Transverse colon (tissue), 4 donors: ENCODE measurements around the gene TRAPPC2L.

Experiments
- CTCF ChIP-seq, 5 experiments: fragments of 200-600 bp in 3 of 5; fragments of 450-650 bp in 2 of 5; sonication (generic) in 3 of 5; IDR thresholded peaks; 1 replicate in 2 of 5; 2 replicates in 3 of 5; pipeline ENCODE4 v1.5.1; 2016 to 2017; ENCODE audit warnings: antibody characterized with exemption in 5 of 5, inconsistent platforms in 3 of 5, mild to moderate bottlenecking in 2 of 5, moderate library complexity in 1 of 5
- EP300 ChIP-seq: sonication (generic); formaldehyde crosslinking; IDR thresholded peaks from one replicate; pipeline ENCODE4 v1.6.1; 2017; ENCODE audit warnings: antibody characterized with exemption, low read depth
- POLR2A ChIP-seq: fragments of 450-650 bp; IDR thresholded peaks from one replicate; pipeline ENCODE4 v1.6.1; 2016; ENCODE audit warnings: antibody characterized with exemption, mild to moderate bottlenecking, moderate library complexity
- POLR2AphosphoS5 ChIP-seq, 3 donors: sonication (generic); formaldehyde crosslinking; IDR thresholded peaks; one replicate each; pipeline ENCODE4 v1.6.1; 2016; ENCODE audit warnings: antibody characterized with exemption in 3 of 3

- TF ChIP-seq CTCF (IDR thresholded peaks at IDR 0.05) (no peak), POLR2A (no peak), POLR2AphosphoS5 (IDR thresholded peaks at IDR 0.05) (no peak), EP300 (no peak)
Observed at GRCh38 chr16:88874938-88875599, 18.1 kb downstream of the TRAPPC2L start.
